Common myeloid progenitor, CD34-positive (primary cell): Measurements from ENCODE around the gene LMO3.
"Not testable (repeated sequence)": the region's sequence is repeated elsewhere in the genome, so short reads cannot be mapped to it uniquely, and the experiment has no call there.

Experiments used
- CTCF ChIA-PET: fragments of 350-600 bp; sonication (Branson Sonifier 250); formaldehyde crosslinking; loops from one replicate; lab custom pipeline; 2021; ENCODE audit warnings: antibody characterized with exemption; lab: Charles Lee
- POLR2A ChIA-PET: fragments of 350-600 bp; sonication (Branson Sonifier 250); formaldehyde crosslinking; loops from one replicate; lab custom pipeline; 2021; ENCODE audit warnings: antibody characterized with exemption; lab: Charles Lee
- DNase-seq, 3 donors: peaks; one replicate each; pipeline versions ENCODE4 v3.0.0 to v3.0.0-alpha.2; 2013
- H3K27ac ChIP-seq, 2 experiments: 1 replicate in 1 of 2; 2 replicates in 1 of 2; pipeline ENCODE4 v1.7.0; 2013; ENCODE audit warnings: inconsistent platforms in 2 of 2, low read length in 2 of 2, mild to moderate bottlenecking in 2 of 2, low read depth in 1 of 2, moderate library complexity in 1 of 2; ENCODE audit not compliant: severe bottlenecking in 2 of 2, insufficient read depth in 1 of 2, poor library complexity in 1 of 2
- H3K27me3 ChIP-seq, 5 experiments: replicated peaks in 2 of 5; 1 replicate in 3 of 5; 2 replicates in 2 of 5; pipeline versions ENCODE4 v1.6.1 to v1.7.0; 2013; ENCODE audit warnings: low read length in 4 of 5, mild to moderate bottlenecking in 2 of 5, moderate library complexity in 2 of 5, inconsistent platforms in 1 of 5; ENCODE audit not compliant: insufficient read depth in 5 of 5, control insufficient read depth in 4 of 5
- H3K36me3 ChIP-seq, 4 experiments: 1 replicate in 2 of 4; 2 replicates in 2 of 4; pipeline versions ENCODE4 v1.6.1 to v1.7.0; 2013; ENCODE audit warnings: low read length in 3 of 4, control low read depth in 1 of 4, mild to moderate bottlenecking in 1 of 4; ENCODE audit not compliant: control insufficient read depth in 4 of 4, insufficient read depth in 4 of 4
- H3K4me1 ChIP-seq, 4 experiments: 1 replicate in 3 of 4; 2 replicates in 1 of 4; pipeline versions ENCODE4 v1.6.1 to v1.7.1; 2013; ENCODE audit warnings: low read length in 3 of 4, mild to moderate bottlenecking in 3 of 4, control low read depth in 1 of 4, inconsistent platforms in 1 of 4, moderate library complexity in 1 of 4; ENCODE audit not compliant: control insufficient read depth in 4 of 4, insufficient read depth in 4 of 4; ENCODE audit errors: control extremely low read depth in 1 of 4
- H3K4me3 ChIP-seq, 7 experiments: 1 replicate in 4 of 7; 2 replicates in 3 of 7; pipeline versions ENCODE4 v1.5.1 to v1.7.0; 2013; ENCODE audit warnings: mild to moderate bottlenecking in 7 of 7, low read length in 6 of 7, moderate library complexity in 6 of 7, inconsistent platforms in 2 of 7, low read depth in 2 of 7, control low read depth in 1 of 7; ENCODE audit not compliant: insufficient read depth in 4 of 7, control insufficient read depth in 1 of 7; ENCODE audit errors: extremely low read depth in 1 of 7
- H3K9me3 ChIP-seq, 5 experiments: 1 replicate in 4 of 5; 2 replicates in 1 of 5; pipeline versions ENCODE4 v1.6.1 to v1.7.1; 2013; ENCODE audit warnings: low read length in 4 of 5, mild to moderate bottlenecking in 2 of 5, inconsistent platforms in 1 of 5, low read depth in 1 of 5, moderate library complexity in 1 of 5; ENCODE audit not compliant: control insufficient read depth in 4 of 5, insufficient read depth in 2 of 5; ENCODE audit errors: control extremely low read depth in 1 of 5
- WGBS: methylation state at CpG from one replicate; pipeline ENCODE4 v1.1.5; 2013; ENCODE audit not compliant: insufficient coverage; 5-methylcytosine and 5-hydroxymethylcytosine counted together

The LMO3 gene

DNA sequence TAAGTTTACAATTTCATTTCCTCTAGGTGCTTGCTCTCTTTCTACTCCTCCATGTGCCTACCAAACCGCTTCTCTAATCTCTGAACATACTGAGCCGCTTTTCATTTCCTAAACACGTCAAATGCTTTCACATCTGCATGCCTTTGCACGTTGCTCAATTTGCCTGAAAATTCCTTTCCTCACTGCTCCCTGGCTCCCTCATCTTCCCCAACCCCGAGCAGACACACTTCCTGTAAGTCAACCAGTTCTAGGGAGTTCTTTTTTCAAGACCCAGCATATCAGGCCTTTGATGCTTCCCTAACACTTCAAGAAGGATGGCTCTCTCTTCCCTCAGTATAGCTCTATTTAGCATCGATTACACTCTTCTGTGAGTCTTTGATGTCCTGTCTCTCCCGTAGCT is 50.3 kb downstream of the LMO3 start:
- ChIA-PET CTCF (no interaction called here), POLR2A (no interaction called here)
- H3K4me1 ChIP-seq, result no peaks in the 10 kb centered on the region
- no peak overlapping the region for H3K4me3 ChIP-seq
- 28% methylated on average over 6 of the region's 7 CpGs for WGBS
- H3K27ac ChIP-seq, result no peak overlapping the region
- peaks cover 0 to 4% (median 0%) of the 10 kb centered on the region in 5 experiments for H3K27me3 ChIP-seq
- no peaks in the 10 kb centered on the region for H3K36me3 ChIP-seq
- DNase-seq, result no peak
- H3K9me3 ChIP-seq, result no peaks in the 10 kb centered on the region

- no peaks in the 10 kb centered on the region for H3K36me3 ChIP-seq
- WGBS, result no CpG with 5 or more reads among the region's 3 CpGs
- no peak for DNase-seq
- H3K27ac ChIP-seq, result no peak overlapping the region
- H3K27me3 ChIP-seq, result peaks cover 0 to 4% (median 0%) of the 10 kb centered on the region in 5 experiments
- H3K9me3 ChIP-seq, result no peaks in the 10 kb centered on the region
- ChIA-PET POLR2A (no interaction called here), CTCF (no interaction called here)
- no peaks in the 10 kb centered on the region for H3K4me1 ChIP-seq
- H3K4me3 ChIP-seq, result no peak overlapping the region
Measured at GRCh38 chr12:16553457-16553856, 52.5 kb downstream of the LMO3 start.

- H3K4me3 ChIP-seq, result no peak overlapping the region
- no peaks in the 10 kb centered on the region for H3K36me3 ChIP-seq
- no peaks in the 10 kb centered on the region for H3K4me1 ChIP-seq
- no peaks in the 10 kb centered on the region for H3K9me3 ChIP-seq
- no peak overlapping the region for H3K27ac ChIP-seq
- ChIA-PET CTCF (no interaction called here), POLR2A (no interaction called here)
- no peak for DNase-seq
- peaks cover 0 to 4% (median 0%) of the 10 kb centered on the region in 5 experiments for H3K27me3 ChIP-seq
Measured at GRCh38 chr12:16552301-16552700, 53.7 kb downstream of the LMO3 start.

DNA sequence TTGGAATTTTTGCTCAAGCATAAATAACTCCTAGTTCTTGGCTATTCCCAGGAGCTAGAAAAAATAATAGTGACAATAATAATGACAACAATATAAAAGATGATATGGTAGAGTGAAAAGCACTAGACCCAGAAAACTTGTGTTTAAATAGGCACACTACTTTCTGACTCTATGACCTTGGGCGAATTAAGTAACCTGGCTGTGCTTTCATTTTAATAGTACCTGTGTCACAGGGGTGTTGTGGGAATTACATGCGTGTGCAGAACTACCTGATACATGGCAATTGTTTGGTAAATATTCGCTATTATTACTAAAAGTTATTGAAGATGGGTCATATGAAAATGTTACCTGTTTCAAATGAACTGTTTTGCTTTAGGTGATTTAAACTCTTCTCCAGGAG is 60.1 kb downstream of the LMO3 start:
- Histone ChIP-seq H3K27me3 (no peaks in the 10 kb centered on the region), H3K9me3 (no peaks in the 10 kb centered on the region), H3K27ac (no peak overlapping the region), H3K4me3 (no peak overlapping the region), H3K36me3 (no peaks in the 10 kb centered on the region), H3K4me1 (no peaks in the 10 kb centered on the region)
- WGBS, result 100% methylated on average over 3 of the region's 3 CpGs
- CTCF ChIA-PET, result no interaction called here
- DNase-seq, result no peak
- POLR2A ChIA-PET, result no interaction called here

DNA sequence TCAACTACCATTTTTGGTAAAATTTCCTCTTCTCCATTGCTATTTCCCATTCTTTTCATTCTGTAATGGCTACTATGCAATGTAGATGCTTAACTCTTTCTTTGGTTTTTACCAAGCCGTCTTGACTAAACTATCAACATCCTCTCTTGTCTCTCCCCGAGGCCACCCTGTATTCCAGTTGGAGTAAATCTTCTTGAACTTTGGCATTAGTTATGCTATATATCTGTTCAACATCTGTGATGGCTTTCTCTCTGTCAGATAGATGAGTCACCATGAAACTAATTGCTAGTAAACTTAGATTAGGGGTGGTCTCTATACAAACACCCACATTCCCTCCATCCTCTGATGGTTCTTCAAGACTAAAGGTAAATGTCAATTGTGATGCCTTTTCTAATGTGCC is 63.4 kb downstream of the LMO3 start:
- POLR2A ChIA-PET, result no interaction called here
- CTCF ChIA-PET, result no interaction called here
- H3K4me3 ChIP-seq, result no peak overlapping the region
- H3K36me3 ChIP-seq, result no peaks in the 10 kb centered on the region
- no peaks in the 10 kb centered on the region for H3K9me3 ChIP-seq
- H3K27me3 ChIP-seq, result no peaks in the 10 kb centered on the region
- 80% methylated on average over 1 of the region's 2 CpGs for WGBS
- no peak overlapping the region for H3K27ac ChIP-seq
- DNase-seq, result no peak
- no peaks in the 10 kb centered on the region for H3K4me1 ChIP-seq

DNA sequence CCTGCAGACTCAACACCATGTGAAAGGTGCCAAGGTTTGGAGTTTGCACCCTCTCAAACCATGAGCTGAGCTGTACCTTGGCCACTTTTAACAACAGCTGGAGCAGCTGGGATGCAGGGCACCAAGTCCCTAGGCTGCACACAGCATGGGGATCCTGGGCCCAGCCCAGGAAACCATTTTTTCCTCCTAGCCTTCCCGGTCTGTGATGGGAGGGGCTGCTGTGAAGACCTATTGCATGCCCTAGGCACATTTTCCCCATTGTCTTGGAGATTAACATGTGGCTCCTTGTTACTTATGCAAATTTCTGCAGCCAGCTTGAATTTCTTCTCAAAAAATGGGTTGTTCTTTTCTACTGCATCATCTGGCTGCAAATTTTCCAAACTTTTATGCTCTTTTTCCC is 68.3 kb downstream of the LMO3 start:
- CTCF ChIA-PET, H3K36me3 ChIP-seq, POLR2A ChIA-PET, H3K4me3 ChIP-seq, H3K9me3 ChIP-seq, H3K27me3 ChIP-seq, H3K4me1 ChIP-seq, H3K27ac ChIP-seq, DNase-seq: not testable (repeated sequence)
- 85% methylated on average over 1 of the region's 1 CpG for WGBS

DNA sequence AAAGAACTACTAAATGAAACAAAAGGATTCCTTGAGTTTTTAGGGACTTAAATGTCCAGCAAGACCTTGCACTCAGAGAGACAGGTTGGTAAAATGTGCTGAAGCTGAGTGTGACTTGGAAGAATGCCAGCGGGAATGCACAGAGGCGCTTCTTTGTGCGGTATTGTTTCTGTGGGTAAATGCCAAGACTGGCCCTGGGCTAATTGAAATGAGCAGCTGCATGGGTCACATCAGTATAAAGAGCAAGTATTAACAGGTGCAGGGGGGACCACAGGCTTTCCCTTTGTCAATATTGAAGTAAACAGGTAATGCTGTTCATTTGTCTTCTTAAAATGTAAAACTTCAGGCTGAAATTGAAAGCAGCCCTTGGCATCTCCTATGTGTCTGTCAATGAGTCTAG is 74.3 kb downstream of the LMO3 start:
- H3K9me3 ChIP-seq, result no peaks in the 10 kb centered on the region
- whole genome bisulfite sequencing, result 97% methylated on average over 3 of the region's 3 CpGs
- H3K27me3 ChIP-seq, result no peaks in the 10 kb centered on the region
- no peak overlapping the region for H3K4me3 ChIP-seq
- no peaks in the 10 kb centered on the region for H3K36me3 ChIP-seq
- no peaks in the 10 kb centered on the region for H3K4me1 ChIP-seq
- ChIA-PET CTCF (no interaction called here), POLR2A (no interaction called here)
- no peak overlapping the region for H3K27ac ChIP-seq
- no peak for DNase-seq
